GM18951 (cell line): Measurements from ENCODE around the gene FBXL2.
"Not testable (repeated sequence)": the region's sequence is repeated elsewhere in the genome, so short reads cannot be mapped to it uniquely, and the experiment has no call there.

Experiments
- POLR2A ChIP-seq: IDR thresholded peaks from 4 replicates; pipeline ENCODE4 v1.6.1; 2011; ENCODE audit warnings: mild to moderate bottlenecking; ENCODE audit not compliant: insufficient read length, insufficient read depth; ENCODE audit errors: extremely low read depth
- in situ Hi-C: fragments of 300-500 bp; cut with MboI; formaldehyde crosslinking; loops from one replicate; pipeline ENCODE4 v1.12.0; 2022; ENCODE audit warnings: low sequenced_read_pairs, mixed read lengths, inconsistent platforms; ENCODE audit not compliant: unreplicated experiment

The FBXL2 gene

DNA sequence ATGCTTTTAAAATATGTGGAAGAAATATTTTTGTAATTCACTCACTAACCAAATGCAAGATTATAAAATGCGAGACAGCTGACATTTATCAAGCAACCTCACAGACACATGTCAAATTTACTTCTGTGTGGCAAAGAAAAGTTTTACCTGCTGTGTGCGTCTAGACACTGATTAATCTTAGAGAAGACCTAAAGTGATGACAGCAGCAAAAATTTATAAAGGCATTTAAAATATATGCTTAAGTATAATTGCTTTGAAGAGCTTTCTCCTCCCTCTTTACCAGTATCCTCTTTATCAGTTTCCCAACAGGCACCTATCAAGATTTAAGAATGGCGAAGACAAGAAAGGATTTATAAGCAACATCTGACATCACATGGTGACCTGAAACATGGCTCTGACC lies 125.7 kb downstream of the FBXL2 start:
- TF ChIP-seq POLR2A, result no peak

DNA sequence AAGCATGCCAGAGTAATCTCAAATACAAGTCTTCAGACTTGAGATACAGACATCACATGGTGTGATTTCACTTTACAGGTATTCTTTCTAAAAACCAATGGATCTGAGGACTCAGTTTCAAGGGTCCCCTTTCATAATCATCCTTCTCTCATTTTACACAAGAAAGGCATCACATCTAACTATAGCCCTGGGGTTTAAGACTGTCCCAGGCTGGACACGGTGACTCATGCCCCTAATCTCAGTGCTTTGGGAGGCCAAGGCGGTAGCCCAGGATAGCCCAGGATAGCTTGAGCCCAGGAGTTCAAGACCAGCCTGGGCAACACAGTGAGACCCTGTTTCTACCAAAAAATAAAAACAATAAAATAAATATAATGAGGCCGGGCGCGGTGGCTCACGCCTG lies 126.5 kb downstream of the FBXL2 start:
- in situ Hi-C loops, result no loop called here
- no peak for TF ChIP-seq POLR2A

More for the DNA sequence above, 125.7 kb downstream of the FBXL2 start:
- in situ Hi-C loops, result no loop called here

DNA sequence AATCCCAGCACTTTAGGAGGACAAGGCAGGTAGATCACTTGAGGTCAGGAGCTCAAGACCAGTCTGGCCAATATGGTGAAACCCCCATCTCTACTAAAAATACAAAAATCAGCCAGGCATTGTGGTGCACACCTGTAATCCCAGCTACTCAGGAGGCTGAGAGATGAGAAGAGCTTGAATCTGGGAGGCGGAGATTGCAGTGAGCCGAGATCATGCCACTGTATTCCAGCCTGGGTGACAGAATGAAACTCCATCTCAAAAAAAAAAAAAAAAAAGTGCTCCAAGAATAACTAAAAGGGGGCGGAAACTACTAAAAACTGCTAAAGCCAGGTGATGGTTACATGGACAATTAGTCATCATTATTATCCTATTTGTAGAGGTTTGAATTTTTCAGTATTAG lies 133.6 kb downstream of the FBXL2 start:
- in situ Hi-C loops, result not testable (repeated sequence)

DNA sequence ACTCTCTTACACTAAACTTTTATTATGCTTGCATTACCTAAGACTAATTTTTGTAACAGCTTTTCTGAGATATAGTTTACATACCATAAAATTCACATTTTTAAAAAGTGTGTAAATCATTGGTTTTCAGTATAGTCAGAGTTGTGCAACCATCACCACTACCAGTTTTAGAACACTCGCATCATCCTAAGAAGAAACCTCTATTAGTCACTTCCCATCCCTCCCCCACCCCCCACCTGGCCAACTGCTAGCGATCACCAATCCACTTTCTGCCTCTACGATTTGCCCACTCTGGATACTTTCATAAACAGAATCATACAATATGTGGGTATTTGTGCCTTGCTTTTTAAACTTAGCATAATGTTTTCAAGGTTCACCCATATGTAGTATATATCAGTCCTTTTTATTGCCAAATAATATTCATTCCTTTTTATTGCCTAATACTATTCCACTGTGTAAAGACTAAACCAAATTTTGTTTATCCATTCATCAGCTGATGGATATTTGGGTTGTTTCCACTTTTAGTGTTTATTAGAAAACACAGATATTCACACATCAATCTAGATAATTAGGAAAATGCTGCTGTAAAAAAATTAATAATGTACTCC lies 139.9 kb downstream of the FBXL2 start:
- in situ Hi-C loops, result no loop called here
- no peak for TF ChIP-seq POLR2A

DNA sequence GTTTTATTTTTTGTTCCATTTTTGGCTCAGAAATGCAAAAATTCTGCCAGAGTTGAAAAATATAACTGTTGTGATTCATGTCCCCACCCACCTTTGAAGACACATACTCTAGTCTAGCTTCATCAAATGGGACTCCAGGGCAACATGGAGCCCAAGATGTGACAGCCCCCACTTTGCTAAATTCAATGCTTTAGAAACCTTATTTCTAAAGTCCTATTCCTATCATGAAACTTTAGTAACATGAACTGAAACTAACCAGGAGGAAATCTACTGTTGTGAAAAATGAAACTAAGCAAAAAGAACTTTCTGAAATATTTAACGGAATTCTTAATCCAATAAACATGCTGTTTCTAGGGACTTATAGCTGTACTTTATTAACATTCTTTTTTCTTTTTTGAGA lies 142.7 kb downstream of the FBXL2 start:
- in situ Hi-C loops, result no loop called here

DNA sequence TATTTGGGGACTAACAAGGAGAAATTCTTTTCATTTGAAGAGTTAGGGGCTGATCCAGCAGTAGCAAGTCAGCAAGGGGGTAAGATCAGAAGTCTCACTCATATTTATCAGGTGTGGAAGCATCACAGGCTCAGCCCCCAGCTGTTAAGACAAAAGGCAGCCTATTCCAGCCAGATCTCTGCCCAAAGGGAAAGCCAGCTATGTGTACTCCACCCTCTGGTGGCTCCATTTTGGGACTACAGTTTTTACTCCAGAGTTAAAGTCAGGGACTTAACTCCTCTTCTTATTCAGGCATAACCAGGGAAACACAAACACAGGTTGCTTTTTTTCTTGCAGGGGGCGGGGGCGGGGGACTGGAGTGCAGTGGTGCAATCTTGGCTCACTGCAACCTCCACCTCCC lies 143.7 kb downstream of the FBXL2 start:
- in situ Hi-C loops, result no loop called here
- no peak for TF ChIP-seq POLR2A

More for the DNA sequence above, 142.7 kb downstream of the FBXL2 start:
- TF ChIP-seq POLR2A, result no peak

DNA sequence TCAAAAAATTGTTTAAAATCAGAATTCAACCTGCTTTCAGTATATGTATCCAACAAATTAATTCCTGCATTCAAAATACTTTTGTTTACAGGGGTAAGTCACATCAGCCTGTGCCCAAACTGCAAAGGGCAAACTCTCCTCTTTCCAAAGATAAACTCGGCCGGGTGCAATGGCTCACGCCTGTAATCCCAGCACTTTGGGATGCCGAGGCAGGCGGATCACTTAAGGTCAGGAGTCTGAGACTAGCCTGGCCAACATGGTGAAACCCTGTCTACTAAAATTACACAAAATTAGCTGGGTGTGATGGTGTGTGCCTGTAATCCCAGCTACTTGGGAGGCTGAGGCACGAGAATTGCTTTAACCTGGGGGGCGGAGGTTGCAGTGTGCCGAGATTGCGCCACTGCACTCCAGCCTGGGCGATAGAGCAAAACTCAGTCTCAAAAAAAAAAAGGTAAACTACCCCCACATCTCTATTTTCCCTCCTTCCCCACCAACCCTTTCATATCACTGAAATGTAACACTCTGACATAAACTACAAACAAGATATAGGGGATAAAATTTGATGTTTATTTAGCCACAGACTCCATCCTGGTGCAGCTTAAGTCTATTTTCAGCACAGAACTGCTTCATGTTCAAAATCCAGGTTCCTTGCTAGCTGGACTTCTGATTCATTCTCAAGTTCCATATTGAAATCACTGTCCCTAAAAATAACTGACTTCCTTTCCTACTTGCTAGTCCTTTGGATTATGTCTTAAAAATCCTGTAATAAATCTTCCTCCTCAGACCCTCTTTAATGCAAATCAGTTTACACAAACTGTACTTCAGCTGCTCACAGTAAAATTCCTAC lies 147.6 kb downstream of the FBXL2 start:
- in situ Hi-C loops, result no loop called here
- no peak for TF ChIP-seq POLR2A

DNA sequence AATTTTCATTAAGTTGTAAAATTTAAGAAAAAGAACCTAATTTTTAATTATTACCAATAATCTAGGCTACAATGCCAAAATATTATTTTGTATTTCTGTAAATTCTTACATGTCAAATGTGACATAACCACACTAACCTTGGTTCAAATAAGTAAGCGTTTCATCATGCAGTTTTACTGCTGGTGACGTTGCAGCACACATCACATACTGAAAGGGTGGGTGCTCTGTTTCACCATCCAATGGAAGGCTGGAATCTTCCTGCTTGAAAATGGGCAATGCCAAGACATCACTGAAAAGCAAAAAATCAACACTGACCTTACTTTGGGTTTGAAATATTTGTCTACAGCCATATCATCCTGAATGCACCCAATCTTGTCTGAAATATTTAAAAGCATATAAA lies 148.2 kb downstream of the FBXL2 start:
- in situ Hi-C loops, result no loop called here
- TF ChIP-seq POLR2A, result no peak

DNA sequence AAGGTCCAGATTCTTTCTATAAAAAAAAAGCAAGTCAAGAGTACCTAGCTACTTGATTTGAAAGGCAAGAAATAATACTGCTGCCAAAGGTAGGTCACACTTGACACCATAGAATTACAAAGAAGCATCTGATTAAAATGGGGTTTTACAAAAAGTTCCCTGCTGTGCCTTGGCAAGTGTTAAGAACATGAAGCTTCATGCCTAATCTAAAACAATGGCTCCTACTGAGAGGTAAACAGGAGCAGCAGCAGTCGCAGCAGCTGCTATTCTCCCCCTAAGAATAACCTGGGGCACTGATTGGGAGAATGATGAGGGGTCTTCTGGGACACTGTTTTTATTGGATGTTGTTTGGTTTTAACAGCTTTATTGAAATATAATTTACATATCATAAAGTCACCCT lies 148.8 kb downstream of the FBXL2 start:
- in situ Hi-C loops, result no loop called here
- TF ChIP-seq POLR2A, result no peak

DNA sequence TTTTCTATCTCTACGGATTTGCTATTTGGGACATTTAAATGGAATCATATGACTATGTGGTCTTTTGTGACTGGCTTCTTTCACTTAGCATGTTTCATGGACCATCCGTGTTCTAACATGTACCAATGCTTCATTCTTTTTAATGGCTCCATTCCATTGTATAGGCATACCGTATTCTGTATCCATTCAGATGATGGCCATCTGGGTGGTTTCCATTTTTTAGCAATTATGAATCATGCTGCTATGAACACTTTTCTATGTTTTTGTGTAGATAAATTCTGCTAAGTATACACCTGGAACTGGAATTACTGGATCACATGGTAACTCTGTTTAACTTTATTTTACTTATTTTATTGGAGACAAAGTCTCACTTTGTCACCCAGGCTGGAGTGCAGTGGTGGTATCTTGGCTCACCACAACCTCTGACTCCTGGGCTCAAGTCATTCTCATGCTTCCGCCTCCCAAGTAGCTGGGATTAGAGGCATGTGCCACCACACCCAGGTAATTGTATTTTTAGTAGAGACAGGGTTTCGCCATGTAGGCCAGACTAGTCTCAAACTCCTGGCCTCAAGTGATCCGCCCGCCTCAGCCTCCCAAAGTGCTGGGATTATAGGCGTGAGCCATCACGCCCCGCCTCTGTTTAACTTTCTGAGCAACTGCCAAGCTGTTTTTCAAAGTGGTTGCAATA lies 149.5 kb downstream of the FBXL2 start:
- no peak for TF ChIP-seq POLR2A
- in situ Hi-C loops, result no loop called here

DNA sequence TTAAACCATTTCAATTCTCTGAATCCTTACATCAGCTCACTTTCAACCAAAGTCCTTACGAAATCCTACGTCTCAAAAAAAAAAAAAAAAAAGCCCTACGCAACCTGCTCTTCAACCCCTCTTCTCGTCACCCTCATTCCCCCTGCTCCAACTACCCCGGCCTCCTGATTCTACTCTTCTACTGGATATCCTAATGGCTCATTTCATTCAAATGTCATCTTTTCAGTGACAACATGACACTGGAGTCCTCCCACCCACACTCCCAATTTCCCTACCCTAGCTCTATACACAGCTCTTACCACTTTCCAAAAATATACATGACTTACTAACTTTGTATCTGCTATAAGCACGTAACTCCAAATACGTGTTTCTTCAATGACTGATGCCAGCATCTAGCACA lies 151.5 kb downstream of the FBXL2 start:
- in situ Hi-C loops, result no loop called here
- TF ChIP-seq POLR2A, result no peak

DNA sequence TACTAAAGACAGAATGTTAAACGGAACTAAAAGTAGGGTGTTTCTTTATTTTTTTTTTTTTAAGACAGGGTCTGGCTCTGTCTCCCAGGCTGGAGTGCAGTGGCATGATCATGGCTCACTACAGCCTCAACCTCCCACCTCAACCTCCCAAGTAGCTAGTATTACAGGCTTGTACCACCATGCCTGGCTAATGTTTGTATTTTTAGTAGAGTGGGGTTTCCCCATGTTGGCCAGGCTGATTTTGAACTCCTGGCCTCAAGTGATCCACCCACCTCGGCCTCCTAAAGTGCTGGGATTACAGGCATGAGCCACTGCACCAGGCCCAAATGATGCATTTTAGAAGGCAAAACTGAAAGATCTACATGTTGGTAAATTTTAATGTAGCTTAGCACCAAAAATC lies 152.1 kb downstream of the FBXL2 start:
- in situ Hi-C loops, result not testable (repeated sequence)

DNA sequence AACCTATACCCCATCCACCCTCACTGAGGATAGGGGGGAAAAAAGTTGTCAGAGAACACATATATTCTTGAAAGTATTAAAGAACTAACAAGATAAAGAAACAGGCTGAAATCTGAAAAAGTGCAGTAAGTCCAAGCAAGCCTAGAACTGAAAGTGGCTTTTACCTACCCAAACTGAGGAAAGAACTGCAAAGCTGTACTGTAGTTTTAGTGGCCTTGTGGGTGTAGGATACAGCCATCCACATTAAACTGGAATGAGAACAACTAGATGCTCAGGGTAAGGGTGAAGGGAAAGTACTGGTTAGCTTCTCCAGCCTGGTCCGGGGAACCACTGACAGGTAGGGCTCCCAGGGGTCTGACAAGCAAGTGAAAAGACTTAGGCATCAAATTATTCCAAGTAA lies 152.8 kb downstream of the FBXL2 start:
- in situ Hi-C loops, result no loop called here
- TF ChIP-seq POLR2A, result no peak

DNA sequence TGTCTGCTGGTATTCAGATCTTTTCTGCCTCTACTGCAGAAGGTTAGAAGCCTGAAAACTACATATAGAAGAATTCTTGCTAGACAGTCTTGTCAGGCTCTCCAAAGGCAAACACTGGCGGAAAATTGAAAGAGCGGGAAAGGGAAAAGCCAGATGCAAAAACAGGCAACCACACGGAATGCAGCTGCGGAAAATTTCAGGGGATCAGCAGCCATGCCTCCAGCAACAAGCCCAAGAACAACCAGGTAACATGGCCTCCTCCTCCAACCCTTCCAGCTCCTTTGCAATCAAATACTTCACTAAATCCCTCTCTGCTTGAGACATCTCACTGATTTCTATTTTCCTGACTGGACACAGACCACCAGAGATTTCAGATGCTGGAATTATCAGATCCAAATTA lies 153.3 kb downstream of the FBXL2 start:
- in situ Hi-C loops, result no loop called here
- TF ChIP-seq POLR2A, result no peak
